ENCODE results near the gene YWHAB.
"Not testable (repeated sequence)": the region's sequence is repeated elsewhere in the genome, so short reads cannot be mapped to it uniquely, and the experiment has no call there.

Gene YWHAB

DNA sequence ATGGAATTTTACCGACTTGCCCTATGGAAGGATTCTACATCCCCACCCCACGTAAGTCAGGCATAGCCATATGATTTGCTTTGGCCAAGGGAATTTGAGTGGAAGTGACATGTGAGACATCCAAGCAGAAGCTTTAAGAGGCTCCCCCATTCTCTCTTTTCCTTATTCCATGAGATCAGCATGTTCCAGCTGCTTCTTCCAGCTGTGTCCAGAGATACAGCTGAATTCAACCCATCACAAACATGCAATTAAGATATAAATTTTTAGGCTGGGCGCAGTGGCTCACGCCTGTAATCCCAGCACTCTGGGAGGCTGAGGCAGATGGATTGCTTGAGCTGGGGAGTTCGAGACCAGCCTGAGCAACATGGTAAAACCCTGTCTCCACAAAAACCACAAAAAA, 16.0 kb upstream of the YWHAB start:
- no peak for DNase-seq

DNA sequence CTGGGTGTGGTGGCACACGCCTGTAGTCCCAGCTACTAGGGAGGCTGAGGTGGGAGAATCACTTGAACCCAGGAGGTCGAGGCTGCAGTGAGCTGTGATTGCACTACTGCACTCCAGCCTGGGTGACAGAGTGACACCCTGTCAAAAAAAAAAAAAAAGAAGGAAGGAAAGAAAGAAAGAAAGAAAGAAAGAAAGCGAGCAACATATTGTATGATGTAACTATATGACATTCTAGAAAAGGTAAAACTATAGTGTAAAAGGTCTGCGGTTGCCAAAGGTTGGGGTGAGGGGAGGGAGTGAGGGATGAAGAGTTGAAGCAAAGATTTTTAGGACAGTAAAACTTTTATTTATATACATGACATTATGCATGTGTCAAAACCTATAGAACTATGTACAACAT, 3.1 kb upstream of the YWHAB start:
- not testable (repeated sequence) for DNase-seq

DNA sequence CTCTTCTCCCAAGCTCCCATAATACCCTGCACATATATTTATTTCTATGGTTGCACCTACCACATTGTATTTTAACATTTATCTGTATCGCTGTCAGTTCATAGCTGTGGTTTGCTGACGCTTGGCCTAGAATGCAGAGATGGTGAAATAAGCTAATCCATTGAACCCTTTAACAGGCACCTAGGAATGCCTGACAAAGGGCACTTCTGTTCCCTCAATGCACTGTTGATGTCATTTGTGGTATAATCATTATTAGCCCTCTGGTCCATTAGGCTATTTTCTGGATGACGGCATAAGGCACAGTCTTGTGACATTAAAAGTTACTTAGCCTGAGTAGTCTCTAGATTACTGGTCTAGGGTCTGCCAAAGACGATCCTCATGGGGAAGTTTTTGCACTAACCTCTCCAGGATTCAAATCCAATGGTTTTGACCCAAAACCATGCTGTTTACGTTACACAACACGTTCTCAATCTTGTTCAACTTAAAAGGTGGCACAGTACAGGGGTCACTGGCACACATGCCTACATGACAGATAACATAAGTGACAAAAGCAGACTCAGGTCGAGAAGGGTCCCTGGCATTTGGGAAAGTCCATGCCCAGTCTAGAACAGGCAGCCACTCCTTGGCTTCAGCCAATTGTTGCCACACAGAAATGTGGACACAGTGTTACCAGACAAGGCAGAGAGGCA, 2.1 kb upstream of the YWHAB start:
- DNase-seq, result no peak

DNA sequence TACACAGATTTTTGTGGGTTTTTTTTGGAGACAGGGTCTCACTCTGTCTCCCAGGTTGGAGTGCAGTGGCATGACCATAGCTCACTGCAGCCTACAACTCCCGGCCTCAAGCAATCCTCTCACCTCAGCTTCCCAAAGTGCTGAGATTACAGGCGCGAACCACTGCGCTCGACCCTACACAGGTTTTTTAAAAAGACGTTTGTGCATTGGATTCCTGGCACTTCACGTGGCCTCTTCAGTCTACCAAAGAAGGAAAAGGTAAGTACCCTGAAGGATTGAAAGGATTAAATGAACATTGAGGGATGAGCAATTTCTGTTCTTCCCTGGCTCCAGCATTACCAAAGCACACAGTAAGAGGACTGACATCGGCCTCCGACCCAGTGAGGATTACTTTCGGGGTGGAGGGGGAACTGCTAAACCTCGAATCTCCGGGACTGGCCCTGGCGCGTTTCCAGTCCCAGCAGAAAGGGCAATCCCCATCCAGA, 556 bp upstream of the YWHAB start:
- DNase-seq, result no peak

DNA sequence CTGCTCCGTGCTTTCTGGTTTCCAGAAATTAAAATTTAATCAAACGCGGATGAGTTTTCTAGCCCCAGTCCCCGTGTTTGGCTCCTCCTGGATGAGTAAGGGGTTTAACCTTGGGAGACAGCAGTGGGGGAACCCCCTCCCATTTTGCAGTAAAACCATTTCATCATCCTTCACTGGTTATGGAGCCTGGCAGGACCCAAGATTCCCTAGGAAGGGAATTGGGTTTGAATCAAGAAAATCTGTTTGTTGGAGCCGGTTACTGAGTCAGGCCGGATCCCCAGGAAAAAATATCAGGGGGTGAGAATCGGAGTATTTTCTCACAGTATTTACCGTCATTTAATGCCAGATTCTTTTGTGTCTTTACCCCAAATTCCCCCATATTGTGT, 754 bp downstream of the YWHAB start:
- DNase-seq, result no peak

DNA sequence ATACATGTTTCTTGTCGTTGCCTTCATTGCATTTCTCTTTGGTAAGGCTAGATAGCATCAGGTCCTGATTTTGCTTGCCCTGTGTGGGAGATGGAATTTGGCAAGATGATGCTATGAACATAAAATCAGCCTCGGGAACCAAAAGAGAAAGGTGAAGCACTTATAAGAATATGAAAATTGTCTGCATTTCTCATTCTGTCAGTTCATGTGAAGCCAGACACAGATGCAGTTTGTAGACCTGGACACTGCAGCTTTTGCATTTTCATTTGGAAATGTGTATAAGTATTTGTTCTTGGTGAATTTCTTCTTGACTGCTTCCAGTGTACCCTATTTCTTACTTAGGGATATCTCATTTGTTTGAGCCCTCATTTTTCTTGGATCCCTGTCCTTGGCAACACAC, 1.3 kb downstream of the YWHAB start:
- no peak for DNase-seq

DNA sequence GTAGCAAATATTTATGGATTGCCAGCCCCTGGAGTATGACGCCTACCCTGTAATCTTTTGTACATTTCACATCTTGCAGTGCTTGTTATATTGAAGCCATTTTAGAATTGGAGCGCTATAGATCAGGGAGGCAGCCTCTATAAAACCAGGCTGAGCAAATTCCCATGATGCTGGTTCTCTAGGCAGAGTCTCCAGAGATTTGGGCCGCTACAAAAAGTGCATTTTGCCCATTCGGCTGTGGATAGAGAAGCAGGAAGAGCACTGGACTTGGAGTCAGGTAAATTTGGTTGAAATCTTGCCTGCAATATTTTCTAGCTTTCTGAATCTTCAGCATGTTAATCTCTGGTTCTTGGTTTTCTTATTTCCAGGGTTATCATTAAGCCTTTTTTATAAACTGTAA, 2.0 kb downstream of the YWHAB start:
- DNase-seq, result no peak

DNA sequence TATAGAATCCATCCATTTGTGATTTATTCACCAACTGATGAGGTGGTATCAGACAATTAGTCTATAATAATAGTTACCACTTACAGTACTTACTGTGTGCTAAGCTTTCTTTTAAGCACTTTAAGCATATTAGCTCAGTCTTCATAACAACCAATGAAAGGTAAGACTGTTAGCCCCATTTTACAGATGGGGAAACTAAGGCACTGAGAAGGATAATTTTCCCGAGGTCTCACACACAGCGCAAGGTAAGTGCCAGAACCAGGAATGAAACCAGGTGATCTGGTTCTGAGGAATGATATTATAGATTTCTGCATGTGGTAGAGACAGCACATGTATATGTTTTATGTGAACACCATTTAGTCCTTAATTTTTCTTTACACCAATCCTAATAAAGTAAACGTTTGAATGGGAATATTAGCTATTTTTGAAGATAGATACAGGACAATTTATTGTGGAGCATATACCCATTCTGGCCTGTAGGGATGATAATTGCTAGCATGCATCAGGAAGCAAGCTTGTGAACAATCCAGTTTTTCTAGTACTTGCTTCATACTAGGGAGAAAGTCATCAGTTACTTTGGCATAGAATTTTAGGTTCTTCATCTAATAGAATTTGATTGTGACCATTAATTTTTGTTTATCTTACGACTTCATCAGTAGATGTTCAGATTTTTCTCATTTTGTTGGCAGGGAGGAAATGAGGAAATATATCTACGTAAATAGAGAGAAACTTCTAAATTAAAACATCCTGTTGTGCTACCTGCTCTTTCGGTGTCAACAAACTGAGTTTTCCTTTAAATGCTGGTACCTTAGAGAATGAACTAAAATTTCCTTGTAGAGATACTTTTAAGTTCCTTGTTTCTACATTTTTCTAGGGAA, 3.0 kb downstream of the YWHAB start:
- DNase-seq, result no peak

DNA sequence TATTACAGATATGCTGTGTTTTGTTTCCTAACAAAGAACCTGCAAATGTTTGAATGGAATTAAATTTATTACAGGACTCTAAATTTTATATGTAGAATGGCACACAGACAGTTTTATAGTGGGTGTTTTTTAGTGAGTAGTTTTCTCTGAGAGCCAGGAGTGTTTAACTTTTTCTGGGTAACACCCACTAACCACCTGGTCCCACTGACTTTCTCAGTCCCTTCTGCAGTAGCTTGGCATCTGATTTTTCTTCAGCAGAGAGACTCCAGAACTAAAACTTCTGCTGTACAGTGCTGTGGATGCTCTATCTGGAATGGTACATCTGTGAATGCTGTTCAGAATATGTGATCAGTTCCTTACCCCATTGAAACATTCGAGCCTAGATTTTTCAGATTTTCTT, 6.3 kb downstream of the YWHAB start:
- no peak for DNase-seq

DNA sequence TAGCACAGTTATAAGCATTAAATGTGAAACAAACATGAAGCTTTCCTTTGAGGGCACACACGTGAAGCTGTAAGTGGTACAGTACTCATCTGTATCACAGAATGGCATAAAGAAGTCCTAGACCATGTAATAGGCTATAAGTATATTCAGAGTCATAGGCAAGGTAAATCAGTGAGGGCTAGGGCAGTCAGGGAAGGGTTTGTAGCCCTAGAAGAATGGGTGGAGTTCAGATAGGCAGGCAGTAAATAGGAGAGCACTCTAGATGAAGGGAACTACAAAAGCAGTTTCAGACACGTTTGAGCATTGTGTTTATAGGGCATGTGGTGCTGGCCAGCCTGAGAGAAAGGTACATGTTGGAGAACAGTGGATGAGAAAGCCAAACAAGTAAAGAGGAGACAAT, 9.5 kb downstream of the YWHAB start:
- no peak for DNase-seq

DNA sequence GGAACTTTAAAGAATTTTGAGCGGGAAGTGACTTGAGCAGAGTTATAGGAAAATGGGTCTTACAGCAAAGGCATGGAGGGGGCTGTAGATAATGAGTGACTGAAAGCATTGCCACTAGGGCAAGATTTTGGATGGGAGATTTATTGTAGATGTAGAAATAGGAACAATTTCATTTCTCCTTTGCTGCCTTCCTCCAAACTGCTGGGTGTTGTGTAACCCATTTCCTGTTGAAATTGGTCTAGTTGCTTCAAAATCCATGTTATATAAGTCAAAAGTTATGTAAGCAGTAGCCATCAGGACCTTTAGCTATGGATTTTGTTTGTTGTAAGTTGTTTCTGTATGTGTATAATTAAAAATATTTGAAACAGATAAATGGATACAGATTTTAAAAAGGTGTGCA, 11.1 kb downstream of the YWHAB start:
- no peak for DNase-seq

DNA sequence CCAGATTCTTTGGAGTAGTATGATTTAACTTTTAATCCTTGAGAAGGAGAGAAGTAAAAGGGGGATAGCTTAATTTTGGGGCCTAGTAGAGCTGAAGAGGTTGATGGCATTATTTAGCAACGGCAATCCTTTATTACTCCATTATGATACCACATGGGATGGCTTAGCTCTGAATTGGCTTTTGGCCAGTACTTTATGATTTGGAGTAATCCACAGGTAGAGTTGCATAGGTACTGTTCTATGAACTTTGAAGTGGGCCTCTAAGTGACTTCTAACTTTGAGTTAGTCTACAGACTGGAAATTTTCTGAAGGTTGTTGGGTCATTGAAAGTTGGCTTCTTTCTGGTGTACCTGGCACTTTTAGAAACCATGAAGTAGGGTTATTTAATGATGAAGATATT, 11.6 kb downstream of the YWHAB start:
- no peak for DNase-seq

DNA sequence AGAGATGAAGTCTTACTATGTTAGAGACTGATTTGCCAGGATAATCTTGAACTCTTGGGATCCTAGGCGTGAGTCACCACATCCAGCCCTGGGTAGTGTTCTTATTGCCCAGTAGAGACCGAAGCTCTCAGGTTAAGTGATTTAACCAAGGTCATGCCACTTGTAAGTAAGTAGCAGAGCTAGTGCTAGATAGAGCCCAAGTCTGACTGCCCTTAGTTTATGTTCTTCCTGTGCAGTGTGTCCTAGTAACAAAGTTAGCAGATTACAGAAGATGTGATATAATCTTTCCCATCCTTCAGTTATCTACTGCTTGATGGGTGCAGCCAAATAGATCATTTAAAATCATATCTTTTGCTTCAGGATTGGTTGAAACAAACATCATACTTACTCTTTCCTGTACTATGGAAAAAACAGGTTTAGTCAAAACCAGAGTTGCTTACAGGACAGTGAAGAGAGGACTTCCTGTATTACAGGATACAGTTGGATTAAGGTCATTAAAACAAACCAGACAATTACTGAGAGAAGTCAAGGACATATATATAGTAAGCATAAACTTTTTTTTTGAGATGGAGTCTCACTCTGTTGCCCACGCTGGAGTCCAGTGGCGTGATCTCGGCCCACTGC, 14.8 kb downstream of the YWHAB start:
- no peak for DNase-seq

DNA sequence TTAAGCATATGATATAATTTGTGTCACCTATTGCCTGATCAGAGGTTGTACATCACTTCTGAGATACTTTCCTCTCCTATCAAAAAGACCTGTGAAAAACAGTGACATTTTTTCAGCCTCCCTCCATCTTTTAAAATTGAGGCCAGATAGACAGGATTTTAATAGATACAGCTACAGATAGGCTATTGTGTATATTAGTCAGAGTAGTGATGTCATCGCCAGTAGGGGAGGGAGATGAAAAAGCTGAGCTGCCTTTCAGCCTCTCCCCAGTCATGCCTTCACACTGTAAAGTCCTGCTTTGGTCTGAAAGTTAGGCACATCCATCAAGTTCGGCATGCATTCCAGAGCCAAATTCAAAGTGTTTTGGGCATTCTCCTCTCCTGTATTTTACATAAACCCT, 16.5 kb downstream of the YWHAB start:
- no peak for DNase-seq

DNA sequence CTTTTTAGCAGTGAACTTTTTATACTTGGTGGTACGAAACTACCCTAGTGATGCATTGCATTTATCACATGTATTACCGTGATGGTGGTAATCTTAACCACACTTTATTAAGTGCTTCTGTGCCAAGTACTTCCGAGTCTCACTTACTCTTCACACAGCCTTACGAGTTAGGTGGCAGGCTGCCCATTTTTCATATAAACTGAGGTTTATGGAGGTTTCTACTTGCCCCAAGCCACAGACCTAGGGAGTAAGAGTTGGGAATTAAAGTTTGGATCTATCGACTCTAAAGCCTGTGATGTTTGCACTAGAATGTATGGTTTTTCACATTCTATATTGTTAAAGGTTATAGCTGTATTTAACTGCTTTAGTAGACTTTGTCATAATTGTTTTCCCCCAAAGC, 18.9 kb downstream of the YWHAB start:
- no peak for DNase-seq

DNA sequence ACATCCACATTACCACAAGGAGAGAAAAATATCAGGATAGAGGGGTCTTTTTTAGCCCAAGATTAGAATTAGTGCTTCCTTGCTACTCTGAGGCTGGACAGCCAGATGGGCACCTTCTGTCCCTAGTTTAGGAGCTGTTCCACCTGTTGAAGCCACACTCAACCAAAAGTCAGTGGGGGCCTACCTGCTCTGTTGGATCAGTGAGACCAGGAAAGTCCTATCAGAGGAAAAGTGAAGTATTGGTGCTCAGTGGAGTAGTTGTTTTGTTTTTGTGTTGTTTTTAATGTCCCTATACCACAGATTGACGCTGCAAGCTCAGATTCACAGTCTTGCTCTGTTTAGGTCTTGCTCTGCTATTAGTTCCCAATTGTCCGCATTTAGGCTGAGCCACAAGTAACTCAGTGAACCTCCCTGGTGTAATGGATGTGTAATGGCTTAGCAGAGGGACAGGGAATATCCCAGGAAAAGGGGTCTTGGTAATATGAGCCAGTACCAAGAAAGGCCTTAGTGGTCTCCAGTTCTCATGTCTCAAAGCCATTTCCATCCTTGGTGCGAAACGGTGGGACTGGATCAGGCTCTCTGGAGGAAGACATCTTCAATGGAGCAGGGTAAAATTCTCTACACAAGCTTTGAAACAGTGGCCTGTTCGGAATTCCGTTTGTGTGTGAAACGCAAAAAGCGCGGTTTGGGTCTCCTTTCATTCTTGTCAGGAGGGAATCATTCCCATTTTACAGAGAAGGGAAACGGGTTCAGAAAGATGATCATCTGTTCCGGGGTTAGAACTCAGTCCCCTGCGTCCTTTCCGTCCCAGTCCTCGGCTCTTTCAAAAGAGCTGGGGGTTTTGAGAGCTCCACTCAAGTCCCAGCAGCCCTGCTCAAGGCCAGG, 23.7 kb downstream of the YWHAB start:
- no peak for DNase-seq

DNA sequence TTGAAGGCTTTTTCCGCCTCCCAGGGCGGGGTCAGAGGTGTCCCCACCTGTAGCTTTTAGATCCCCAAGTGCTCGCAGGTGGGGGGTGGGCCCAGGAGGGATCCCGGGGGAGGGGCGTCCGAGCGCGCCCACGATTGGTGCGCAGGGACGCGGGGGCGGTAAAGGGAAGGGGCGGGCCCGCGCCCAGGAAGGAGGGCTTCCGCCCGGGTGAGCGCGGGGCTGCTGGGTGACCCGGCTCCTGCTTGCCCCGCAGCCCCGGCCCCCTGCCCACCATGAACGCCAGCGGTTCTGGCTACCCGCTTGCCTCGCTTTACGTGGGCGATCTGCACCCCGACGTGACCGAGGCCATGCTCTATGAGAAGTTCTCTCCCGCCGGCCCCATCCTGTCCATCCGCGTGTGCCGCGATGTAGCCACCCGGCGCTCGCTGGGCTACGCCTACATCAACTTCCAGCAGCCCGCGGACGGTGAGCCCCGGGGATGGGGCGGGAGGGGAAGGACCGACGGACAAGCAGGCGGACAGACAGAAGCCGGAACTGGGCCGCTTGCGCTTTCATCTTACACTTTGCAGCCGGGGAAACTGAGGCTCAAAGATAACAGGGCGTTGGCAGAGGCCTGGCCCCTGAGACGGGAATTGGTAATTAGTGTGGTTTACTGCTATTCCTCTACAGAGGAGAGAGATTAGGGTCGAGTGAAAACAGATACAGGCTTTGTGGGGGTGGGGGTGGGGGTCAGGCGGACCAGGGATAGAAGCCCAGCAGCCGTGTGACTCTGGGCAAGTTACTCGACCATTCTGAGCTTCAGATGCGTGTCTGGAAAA, 24.6 kb downstream of the YWHAB start, which contains the start of gene PABPC1L:
Gene PABPC1L, plus strand, starts transcription at position 189 of the 818 bp plus-strand sequence. Its CDS starts 84 bp downstream, at position 273.
- peak; percentile 89 for DNase-seq

DNA sequence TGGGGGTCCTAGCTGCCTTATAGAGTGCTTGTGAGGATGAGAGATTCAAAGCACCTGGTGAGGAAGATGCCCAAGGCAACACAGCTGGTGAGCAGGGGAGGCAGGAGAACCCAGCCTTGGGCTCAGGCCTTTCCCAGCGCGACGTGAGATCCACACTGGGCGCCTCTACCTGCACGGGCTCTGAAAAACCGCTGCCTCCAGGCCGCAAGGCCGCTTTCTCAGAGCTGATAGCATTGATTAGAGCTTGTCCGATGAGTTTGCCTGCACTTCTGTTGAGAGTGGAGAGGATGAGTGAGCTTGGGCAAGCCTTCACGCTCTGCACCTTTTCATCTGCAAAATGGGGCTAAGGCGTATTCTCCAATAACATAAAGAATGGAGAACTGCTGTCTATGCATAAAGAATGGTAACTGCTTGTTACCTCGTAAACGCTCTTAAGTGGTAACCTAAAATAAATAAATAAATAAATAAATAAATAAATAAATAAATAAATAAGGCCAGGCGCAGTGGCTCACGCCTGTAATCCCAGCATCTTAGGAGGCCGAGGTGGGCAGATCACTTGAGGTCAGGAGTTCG, 25.3 kb downstream of the YWHAB start:
- no peak for DNase-seq

DNA sequence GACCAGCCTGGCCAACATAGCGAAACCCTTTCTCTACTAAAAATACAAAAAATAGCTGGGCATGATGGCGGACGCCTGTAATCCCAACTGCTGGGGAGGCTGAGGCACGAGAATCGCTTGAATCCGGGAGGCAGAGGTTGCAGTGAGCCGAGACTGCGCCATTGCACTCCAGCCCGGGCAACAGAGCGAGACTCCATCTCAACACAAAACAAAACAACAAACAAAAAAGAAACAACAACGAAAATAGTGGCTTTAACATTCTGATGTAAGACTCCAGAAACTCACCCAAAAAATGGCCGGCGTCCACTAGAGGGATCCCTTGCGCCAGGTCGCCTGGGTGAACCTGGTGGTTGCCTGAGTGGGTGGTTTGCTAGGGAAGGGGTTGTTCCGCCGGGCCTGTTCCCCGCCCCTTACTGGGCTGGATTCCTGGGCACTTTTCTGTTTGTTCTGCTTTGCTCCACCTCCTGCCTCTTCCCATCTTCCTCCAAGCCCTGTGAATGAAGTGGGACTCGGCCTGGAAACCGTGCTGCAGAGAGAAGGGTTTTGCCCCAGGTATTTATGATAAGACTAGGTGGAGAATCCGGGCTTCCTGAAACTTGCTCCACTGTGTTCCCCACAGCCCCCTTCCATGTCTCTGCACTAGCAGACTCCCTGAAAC, 25.9 kb downstream of the YWHAB start:
- DNase-seq, result peak; percentile 50

DNA sequence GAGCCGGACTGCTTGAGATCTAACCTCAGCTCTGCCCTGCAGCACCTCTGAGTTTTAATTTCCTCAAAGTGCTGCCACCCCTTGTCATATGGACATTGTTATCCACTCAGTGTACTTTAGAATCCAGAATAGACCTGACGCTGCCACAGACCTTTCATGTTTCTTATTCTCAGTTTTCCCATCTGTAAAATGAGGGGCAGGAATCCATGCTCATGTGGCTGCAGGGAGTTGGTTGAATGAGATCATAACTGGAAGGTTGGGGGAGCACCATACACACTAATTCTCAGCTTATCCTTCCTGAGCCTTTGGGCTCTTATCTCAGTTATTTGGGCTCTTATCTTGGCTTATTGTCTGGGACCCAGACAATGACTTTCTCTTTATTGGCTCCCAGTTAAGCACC, 26.7 kb downstream of the YWHAB start:
- no peak for DNase-seq

DNA sequence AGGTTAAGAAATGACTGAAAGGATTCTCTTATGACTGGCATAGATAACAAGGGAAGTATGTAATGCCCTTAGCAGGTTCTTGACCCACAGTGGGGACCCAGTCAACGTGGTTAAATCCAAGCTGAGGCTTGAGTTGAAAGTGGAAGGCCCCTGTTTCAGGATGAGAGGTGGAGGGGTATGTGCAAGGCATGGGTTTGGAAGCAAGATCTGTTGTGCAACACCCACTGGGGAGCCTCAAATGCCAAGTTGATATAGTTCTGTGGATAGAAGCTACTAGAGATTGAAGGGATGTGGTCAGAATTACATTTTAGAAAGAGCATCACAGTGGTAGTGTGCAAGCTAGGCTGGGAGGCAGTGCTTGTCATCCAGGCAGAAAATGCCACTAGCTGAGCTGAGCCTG, 29.4 kb downstream of the YWHAB start:
- no peak for DNase-seq
